ENCODE results near the gene SOBP. TPM values are rescaled to one million over a fixed set of nuclear protein-coding genes. Genes with fewer than 3 reads are reported as not detected.
A peak's percentile ranks its signal among the peaks of the same experiment; 100 is the strongest.

SOBP gene
- total RNA-seq, 4 donors from 2014 or later: 0.26 to 1.5 (median 0.55) TPM

- no peak for DNase-seq (ENCODE audit: low spot score in 2 of 2)
- Histone ChIP-seq H3K27me3 (peaks cover 20% of the 10 kb centered on the region), H3K4me3 (no peak overlapping the region), H3K27ac (no peak overlapping the region), H3K9me3 (no peaks in the 10 kb centered on the region), H3K4me1 (no peaks in the 10 kb centered on the region), H3K36me3 (no peaks in the 10 kb centered on the region)
- TF ChIP-seq POLR2A (IDR thresholded peaks at IDR 0.05): no peak
- TF ChIP-seq CTCF (IDR thresholded peaks at IDR 0.05): no peak
- TF ChIP-seq EP300 (IDR thresholded peaks at IDR 0.05): no peak
- no peak for TF ChIP-seq POLR2AphosphoS5 (IDR thresholded peaks at IDR 0.05)
- 84% methylated on average over 4 of the region's 4 CpGs for WGBS
Measured at GRCh38 chr6:107479089-107479690, 10.7 kb upstream of the SOBP start.

GRCh38 chr6:107485157-107485556 lies 4.8 kb upstream of the SOBP start:
- Histone ChIP-seq H3K9me3 (no peaks in the 10 kb centered on the region), H3K27me3 (peaks cover 42% of the 10 kb centered on the region), H3K27ac (no peak overlapping the region), H3K36me3 (no peaks in the 10 kb centered on the region), H3K4me1 (peaks cover 15% of the 10 kb centered on the region), H3K4me3 (no peak overlapping the region)
- TF ChIP-seq POLR2AphosphoS5 (IDR thresholded peaks at IDR 0.05) (no peak), CTCF (IDR thresholded peaks at IDR 0.05) (no peak), POLR2A (IDR thresholded peaks at IDR 0.05) (no peak), EP300 (IDR thresholded peaks at IDR 0.05) (no peak)
- WGBS: 73% methylated on average over 4 of the region's 4 CpGs
- no peak for DNase-seq (ENCODE audit: low spot score in 2 of 2)

GRCh38 chr6:107488174-107488874 lies 1.6 kb upstream of the SOBP start:
- H3K27me3 ChIP-seq: peaks cover 57% of the 10 kb centered on the region
- H3K4me3 ChIP-seq: peak overlapping the region; percentile 79
- no peaks in the 10 kb centered on the region for H3K36me3 ChIP-seq
- no peaks in the 10 kb centered on the region for H3K9me3 ChIP-seq
- no peak for DNase-seq (ENCODE audit: low spot score in 2 of 2)
- no peak overlapping the region for H3K27ac ChIP-seq
- no peak for TF ChIP-seq EP300 (IDR thresholded peaks at IDR 0.05)
- no peak for TF ChIP-seq POLR2AphosphoS5 (IDR thresholded peaks at IDR 0.05)
- no peak for TF ChIP-seq CTCF (IDR thresholded peaks at IDR 0.05)
- TF ChIP-seq POLR2A (IDR thresholded peaks at IDR 0.05): no peak
- 15% methylated on average over 27 of the region's 27 CpGs for WGBS
- peaks cover 36% of the 10 kb centered on the region for H3K4me1 ChIP-seq

- H3K4me1 ChIP-seq: peaks cover 36% of the 10 kb centered on the region
Measured at GRCh38 chr6:107488875-107489635, 862 bp upstream of the SOBP start.

More at GRCh38 chr6:107488875-107489635, 862 bp upstream of the SOBP start:
- H3K27me3 ChIP-seq: peaks cover 50% of the 10 kb centered on the region
- WGBS: under 1% methylated on average over 50 of the region's 51 CpGs
- peak in 1 of 2 donors; percentile 71 for DNase-seq (ENCODE audit: low spot score in 2 of 2)
- H3K4me3 ChIP-seq: peak overlapping the region; percentile 79
- H3K9me3 ChIP-seq: no peaks in the 10 kb centered on the region
- H3K27ac ChIP-seq: no peak overlapping the region
- no peak for TF ChIP-seq EP300 (IDR thresholded peaks at IDR 0.05)
- no peak for TF ChIP-seq POLR2A (IDR thresholded peaks at IDR 0.05)
- TF ChIP-seq CTCF (IDR thresholded peaks at IDR 0.05): no peak
- TF ChIP-seq POLR2AphosphoS5 (IDR thresholded peaks at IDR 0.05): no peak
- no peaks in the 10 kb centered on the region for H3K36me3 ChIP-seq
